T-helper 2 cell (primary cell): ENCODE data around the gene COPB2.
"Not testable (repeated sequence)": the region's sequence is repeated elsewhere in the genome, so short reads cannot be mapped to it uniquely, and the experiment has no call there.

Experiments
- DNase-seq, 5 experiments: peaks; one replicate each; pipeline versions ENCODE4 v3.0.0 to v3.0.0-alpha.2; 2012 to 2022
- total RNA-seq, 2 donors: gene quantifications; one replicate each; lab custom pipeline; 2026; lab: John Stamatoyannopoulos, UW

Gene COPB2
- 29.6 to 55.5 reads per million in 2 donors for total RNA-seq

- DNase-seq, result peak; percentile 87 to 94 (median 92)
Measured at GRCh38 chr3:139389552-139390368, at the start of gene COPB2. Gene COPB2 (minus strand): TSS chr3:139389647. CDS start chr3:139389550, 97 bp downstream.

GRCh38 chr3:139434764-139435307, 45.4 kb upstream of the COPB2 start:
- no peak for DNase-seq

GRCh38 chr3:139434228-139434627, 44.8 kb upstream of the COPB2 start:
- DNase-seq, result no peak

- no peak for DNase-seq
Measured at GRCh38 chr3:139433089-139433488, 43.6 kb upstream of the COPB2 start.

GRCh38 chr3:139430493-139430892, 41.0 kb upstream of the COPB2 start:
- no peak for DNase-seq

- peak in 1 of 5 experiments; percentile 65 for DNase-seq
Measured at GRCh38 chr3:139427283-139428060, 38.0 kb upstream of the COPB2 start.

- DNase-seq, result no peak
Measured at GRCh38 chr3:139425745-139426400, 36.4 kb upstream of the COPB2 start.

- DNase-seq, result no peak
Measured at GRCh38 chr3:139423232-139423631, 33.8 kb upstream of the COPB2 start.

GRCh38 chr3:139421460-139421859, 32.0 kb upstream of the COPB2 start:
- DNase-seq, result no peak

DNA sequence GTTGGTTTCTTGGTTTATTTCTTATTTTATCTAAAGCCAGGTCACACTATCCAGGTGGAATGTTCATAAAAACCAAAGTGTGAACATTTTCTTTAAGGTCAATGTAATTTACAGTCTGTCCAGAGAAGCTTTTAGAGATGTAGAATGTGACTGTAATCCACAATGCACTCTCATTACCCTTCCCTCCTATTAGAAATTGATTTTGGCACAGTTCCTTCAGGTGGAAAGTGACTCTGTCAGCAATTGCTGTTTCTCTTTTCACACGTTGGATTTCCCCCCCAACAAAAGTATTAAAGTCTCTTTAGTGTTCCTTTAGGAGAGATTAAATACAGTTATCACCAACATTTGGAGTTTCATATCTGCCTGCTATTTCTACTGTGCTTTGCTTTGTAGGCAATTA, 31.6 kb upstream of the COPB2 start:
- DNase-seq, result no peak

- DNase-seq, result no peak
Measured at GRCh38 chr3:139418144-139418543, 28.7 kb upstream of the COPB2 start.

DNA sequence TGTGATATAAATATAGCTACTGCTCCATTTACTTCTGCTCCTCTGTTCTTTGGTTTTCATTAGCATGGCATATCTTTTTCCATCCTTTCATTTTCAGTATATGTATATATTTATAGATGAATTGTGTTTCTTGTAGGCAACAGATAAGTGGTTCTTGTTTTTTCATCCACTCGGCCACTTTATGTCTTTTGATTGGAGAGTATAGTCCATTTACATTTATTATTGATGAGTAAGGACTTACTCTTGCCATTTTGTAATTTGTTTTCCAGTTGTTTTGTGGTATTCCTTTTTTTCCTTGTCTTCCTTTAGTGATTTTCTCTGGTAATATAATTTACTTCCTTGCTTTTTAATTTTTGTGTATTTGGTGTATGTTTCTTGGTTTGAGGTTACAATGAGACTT, 26.8 kb upstream of the COPB2 start:
- DNase-seq, result no peak

DNA sequence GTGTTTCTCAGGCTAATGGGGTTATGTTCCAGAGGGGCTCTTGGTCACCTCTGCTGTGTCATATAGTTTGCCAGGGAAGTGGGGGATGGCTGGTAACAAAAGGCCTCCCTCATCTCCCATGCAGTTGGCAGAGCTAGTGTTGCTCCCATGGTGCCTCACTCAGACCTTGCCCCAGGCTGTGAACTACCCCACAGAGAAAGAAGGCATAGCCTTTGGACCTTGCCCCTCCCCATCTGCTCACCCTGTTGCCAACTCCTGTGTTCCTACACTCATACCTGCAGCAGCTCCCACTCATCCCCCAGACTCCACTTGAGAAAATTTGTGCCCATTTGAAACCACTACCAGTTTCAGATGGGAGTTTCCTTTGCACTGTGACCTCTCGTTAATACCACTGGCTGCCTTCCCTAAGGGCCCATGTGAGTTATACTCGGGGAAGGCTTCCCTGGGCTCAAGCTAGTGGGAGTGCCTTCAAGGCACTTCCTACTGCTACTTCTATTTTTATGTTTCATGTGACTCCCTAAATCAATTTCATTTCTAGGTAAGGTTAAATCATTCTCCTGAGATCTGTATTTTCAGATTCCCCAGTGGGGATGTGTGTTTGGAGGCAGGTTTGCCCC, 25.3 kb upstream of the COPB2 start:
- no peak for DNase-seq

DNA sequence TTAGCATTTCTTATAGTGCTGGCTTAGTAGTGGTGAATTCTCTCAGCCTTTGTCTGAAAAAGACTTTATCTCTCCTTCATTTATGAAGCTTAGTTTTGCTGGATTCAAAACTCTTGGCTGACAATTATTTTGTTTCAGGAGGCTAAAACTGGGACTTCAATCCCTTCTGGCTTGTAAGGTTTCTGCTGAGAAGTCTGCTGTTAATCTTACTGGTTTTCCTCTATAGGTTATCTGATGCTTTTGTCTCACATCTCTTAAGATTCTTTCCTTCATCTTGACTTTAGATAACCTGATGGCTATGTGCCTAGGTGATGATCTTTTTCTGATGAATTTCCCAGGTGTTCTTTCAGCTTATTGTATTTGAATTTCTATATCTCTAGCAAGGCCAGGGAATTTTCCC, 23.4 kb upstream of the COPB2 start:
- not testable (repeated sequence) for DNase-seq

DNA sequence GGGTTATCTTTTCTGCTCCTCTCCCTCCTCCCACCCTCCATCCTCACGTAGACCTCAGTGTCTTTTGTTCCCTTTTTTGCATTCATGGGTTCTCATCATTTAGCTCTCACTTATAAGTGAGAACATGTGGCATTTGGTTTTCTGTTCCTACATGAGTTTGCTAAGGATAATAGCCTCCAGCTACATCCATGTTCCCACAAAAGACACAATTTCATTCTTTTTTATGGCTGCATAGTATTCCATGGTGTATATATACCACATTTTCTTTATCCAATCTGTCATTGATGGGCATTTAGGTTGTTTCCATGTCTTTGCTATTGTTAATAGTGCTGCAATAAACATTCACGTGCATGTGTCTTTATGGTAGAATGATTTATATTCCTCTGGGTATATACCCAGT, 11.7 kb upstream of the COPB2 start:
- not testable (repeated sequence) for DNase-seq

DNA sequence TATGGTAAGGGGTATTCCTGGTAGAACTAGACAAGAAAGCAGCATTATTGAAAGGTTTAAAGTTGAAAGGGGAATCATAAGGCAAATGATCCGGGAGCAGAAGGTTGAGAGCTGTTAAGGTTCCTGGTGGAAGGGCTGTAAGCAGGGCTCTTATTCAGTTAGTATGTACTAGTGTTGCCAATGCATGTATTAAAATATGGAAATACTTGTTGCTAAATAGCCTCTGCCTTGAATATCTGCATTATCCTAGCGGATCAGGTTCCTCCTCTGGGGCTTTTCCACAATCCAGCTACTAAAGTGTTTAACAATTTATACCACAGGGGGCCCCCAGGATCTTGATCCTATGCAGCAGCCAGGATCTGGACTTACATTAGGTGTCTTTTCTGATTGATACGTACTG, 7.3 kb upstream of the COPB2 start:
- DNase-seq, result no peak

- DNase-seq, result peak in 1 of 5 experiments; percentile 3
Measured at GRCh38 chr3:139394116-139394515, 4.7 kb upstream of the COPB2 start.

- peak in 4 of 5 experiments; percentile 5 to 55 (median 18) for DNase-seq
Measured at GRCh38 chr3:139388821-139389551, 461 bp downstream of the COPB2 start.

DNA sequence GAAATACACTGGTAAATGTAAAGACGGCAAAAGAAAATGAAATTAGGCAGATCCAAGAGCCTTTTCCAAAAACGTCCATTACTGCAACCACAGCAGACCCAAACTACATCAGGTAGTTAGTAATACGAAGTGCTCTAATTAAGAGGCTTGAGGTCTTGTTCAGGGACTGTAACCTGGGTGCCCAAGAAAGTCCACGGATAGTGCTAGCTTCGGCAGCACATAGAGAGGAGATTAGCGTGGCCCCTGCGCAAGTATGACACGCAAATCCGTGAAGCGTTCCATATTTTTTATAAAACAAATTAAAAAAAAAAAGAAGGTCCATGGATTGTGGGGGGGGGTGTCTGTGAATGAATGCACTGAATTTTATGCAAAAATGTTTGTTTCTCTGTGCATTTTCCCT, 1.4 kb downstream of the COPB2 start:
- DNase-seq, result no peak

GRCh38 chr3:139382291-139382690, 7.2 kb downstream of the COPB2 start:
- not testable (repeated sequence) for DNase-seq

DNA sequence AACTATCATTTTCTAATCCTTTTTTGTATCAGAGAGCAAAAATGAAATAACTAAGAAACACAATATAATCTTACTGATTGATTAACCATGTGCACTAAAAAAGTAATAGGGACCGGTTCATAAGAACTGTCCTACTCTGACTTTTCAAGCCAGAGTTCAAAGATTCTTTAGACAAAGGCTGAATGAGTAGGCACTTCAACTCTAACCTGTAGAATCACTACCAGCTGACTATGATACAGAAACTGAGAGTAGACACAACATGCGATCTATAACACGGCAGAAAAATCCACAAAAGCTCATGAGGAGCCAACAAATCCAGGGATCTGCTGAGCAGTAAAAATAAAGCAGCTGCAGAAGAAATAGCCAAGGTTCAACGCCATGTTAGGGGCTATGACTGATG, 8.9 kb downstream of the COPB2 start:
- DNase-seq, result no peak
